HG03378 (cell line): ENCODE data around the gene UGT1A6.
"Not testable (repeated sequence)": the region's sequence is repeated elsewhere in the genome, so short reads cannot be mapped to it uniquely, and the experiment has no call there.

Experiments used
- ATAC-seq: cut with Tn5 transposase; IDR thresholded peaks from one replicate; pipeline ENCODE4 v1.9.1; 2021; ENCODE audit warnings: mild to moderate bottlenecking, moderate library complexity; ENCODE audit not compliant: unreplicated experiment

The UGT1A6 gene

GRCh38 chr2:233684640-233685039, 8.1 kb upstream of the UGT1A6 start:
- no peak for ATAC-seq

DNA sequence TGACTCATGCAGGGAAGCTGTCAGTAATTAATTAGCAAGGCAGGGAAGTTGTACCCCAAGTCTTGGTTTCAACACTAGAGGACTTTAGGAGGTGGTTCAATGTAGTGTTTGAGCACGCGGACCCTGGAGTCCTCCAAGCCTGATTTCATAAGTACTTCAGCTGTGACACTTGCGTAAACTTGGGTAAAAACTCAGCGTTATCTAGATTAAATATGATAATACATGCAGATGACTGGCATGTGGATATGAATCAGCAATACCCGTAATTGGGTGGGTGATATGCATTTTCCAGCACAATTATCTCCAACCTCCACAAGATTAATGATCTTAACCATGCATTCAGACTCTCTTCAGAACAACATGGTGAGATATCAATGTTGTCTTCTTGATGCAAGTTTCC, 5.8 kb upstream of the UGT1A6 start:
- ATAC-seq, result no peak

- ATAC-seq, result no peak
These were observed 4.3 kb upstream of the UGT1A6 start for GRCh38 chr2:233688341-233688740.

DNA sequence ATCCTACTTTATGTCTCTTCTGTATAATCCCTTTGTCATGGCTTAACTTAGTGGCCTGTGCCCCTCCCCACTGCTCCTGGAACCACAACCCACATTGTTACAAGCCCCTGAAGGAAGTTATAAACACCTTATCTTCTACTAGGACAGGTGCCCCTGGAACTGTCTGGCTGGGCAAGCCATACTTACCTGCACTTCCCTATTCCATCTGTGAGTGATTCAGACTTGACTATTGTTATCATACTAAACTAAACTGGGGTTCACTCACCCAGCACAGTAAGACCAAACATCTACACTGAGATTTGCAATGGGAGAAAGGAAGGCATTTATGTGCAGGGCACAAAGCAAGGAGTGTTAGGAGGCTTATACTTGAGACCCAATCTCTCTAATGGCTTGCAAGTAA, 3.7 kb upstream of the UGT1A6 start:
- no peak for ATAC-seq

DNA sequence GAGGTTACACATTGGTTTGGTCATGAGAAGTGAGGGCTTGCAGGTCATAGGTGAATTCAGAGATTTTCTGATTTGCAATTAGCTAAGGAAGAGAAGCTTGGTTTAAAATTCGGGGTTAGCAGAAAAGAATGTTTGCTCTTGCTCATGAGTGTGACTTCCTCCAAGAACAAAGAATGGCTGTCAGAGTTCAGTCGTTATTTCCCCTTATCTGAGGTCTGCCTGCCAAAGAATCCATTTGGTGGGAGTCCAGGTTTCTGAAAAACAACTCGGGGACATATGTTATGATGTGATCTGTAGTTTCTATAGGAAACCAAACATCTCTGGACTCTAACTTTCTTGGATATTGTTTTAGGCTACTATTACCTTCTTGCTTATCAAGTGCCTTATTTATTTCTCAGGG, 3.2 kb upstream of the UGT1A6 start:
- no peak for ATAC-seq

GRCh38 chr2:233690444-233690843, 2.2 kb upstream of the UGT1A6 start:
- ATAC-seq, result no peak

DNA sequence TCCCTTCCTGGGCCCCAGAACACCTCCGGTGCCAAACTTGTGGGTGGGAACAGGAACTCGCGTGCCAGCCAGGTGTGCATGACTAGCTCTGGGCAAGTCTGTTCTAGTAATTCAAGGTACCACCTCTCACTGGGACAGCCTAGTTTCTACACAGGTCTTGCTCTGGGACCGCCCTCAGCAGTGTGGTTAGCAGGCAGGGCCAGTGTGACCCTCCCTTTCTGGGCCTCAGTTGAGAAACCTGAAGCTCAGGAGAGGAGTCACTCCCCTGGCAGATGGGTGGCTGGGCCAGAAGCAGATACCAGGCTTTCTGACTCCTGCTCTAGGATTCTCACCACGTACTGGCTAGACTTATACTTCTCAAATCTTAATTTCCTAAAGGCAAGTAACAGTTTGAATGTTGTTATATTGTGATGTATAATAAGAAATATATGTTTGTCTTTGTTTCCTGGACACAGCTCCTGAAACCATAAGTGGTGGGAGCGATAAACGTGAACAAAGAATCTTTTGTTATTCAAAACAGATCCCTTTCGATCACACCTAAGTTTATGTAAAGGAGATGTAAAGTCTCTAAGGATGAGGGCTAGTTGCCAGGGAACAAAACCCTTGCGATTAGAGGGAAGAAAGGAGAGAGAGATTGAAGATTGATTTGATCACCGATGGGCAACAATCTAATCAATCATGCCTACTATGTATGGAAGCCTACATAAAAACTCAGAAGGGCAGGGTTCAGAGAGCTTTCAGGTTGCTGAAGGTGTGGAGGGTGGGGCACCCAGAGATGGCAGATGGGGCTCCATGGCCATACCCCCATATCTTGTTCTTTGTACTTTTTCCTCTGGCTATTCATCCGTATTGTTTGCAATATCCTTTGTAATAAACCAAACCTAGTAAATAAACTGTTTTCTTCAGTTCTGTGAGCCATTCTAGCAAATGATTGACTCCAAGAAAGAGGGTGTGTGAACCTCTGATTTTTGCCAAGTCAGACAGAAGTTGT, 952 bp upstream of the UGT1A6 start:
- ATAC-seq, result no peak

- ATAC-seq, result no peak
These were observed 1.3 kb downstream of the UGT1A6 start for GRCh38 chr2:233693963-233694362.

GRCh38 chr2:233698740-233699139, 6.0 kb downstream of the UGT1A6 start:
- ATAC-seq, result no peak

GRCh38 chr2:233699424-233700027, 6.8 kb downstream of the UGT1A6 start:
- no peak for ATAC-seq

DNA sequence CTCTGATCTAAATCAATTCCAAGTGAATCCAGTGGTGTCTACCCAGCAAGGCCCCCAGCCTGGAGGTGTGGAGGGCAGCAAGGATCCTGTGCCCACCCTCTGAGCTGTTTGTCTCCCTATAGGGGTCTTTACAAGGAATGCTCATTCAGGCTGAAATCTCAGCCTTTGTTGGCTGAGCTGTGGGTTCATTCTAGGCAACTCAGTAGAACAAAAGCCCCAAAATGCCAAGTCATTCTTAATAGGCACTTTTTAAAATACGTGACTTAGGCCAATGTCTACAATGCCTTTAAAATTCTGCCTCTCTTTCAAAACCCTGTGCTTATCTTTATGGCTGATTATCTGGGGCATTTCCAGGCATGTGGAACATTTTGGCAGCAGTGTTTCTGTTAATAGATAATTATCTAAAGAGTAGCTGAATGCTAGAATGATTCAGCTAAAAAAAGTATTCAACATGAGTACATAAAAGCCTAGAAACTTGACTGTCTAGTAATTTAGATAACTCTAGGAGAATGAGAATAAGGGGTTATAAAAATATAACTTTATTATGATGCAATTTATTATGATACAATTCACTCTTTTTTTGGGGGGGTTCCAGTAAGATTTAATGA, 7.4 kb downstream of the UGT1A6 start:
- ATAC-seq, result no peak

- ATAC-seq, result not testable (repeated sequence)
These were observed 8.2 kb downstream of the UGT1A6 start for GRCh38 chr2:233700842-233701241.

- no peak for ATAC-seq
These were observed 9.5 kb downstream of the UGT1A6 start for GRCh38 chr2:233702238-233702637.

DNA sequence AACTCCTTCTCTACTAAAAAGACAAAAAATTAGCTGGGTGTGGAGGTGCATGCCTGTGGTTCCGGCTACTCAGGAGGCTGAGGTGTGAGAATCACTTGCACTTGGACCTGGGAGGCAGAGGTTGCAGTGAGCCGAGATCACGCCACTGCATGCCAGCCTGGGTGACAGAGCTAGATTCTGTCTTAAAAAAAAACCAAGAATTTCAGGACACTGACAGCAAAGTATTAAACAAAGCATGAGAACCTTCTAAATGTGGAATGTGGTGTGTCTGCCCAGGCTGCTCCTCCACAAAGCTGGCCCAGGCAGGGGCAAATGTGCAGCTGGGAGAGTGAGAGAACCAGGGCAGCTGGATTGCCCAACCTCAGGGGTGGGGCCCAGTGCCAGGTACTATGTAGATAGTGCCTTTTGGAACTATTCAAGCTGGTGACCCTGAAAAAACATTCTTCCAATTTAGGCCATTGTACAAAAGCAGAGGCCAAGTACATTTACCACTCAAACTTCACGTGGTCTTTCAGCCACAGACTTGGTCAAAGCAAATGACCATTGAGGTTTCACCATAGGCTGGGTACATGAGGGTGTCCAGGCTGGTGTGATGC, 13.3 kb downstream of the UGT1A6 start:
- no peak for ATAC-seq

DNA sequence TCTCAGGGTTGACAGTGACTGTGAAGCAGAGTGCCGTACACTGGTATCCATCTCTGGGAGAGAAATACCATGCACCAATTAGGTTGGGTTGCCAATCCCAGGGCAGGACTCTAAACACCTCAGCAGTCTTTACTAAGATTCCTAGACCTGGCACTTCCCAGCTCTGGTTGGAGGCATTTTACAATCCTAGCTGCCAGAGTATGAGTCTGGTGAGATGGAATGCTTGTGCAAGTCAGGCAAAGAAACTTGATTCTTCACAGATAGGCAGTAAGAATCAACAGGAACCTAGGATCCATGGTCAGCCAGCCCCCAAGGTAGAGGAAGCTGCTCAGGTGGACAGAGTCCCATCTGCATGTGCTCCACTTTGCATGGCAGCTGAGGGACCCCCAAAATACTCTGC, 14.0 kb downstream of the UGT1A6 start:
- no peak for ATAC-seq

DNA sequence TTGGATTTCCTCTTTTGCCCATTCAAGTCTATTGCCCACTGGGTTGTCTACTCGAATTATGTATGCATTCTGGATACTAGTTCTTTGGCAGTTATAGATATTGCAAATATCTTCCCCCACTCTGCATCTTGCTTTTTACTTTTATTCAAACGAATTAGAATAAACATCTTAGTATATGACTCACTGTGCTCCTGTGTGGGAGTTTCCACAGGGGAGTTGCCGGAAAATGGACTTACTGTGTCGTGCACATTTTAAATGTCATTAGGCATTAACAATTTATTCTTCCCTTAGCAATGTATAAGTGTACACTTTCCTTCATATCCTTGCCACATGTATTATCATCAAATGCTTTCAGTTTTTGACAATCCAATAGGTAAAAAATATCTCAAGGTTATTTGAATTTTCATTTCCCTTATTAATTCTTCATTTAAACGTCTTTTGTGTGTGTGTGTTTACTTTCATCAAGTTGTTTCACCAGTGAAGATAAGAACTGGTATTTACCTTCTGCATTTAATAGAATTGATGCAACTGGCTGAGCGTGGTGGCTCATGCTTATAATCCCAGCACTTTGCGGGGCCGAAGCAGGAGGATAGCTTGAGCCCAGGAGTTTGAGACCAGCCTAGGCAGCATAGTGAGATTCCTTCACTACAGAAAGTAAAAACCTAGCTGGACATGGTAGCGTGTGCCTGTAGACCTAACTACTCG, 15.4 kb downstream of the UGT1A6 start:
- no peak for ATAC-seq

- no peak for ATAC-seq
These were observed 16.3 kb downstream of the UGT1A6 start for GRCh38 chr2:233708942-233709341.

- ATAC-seq, result no peak
These were observed 18.8 kb downstream of the UGT1A6 start for GRCh38 chr2:233711312-233712008.

GRCh38 chr2:233712611-233713261, 20.0 kb downstream of the UGT1A6 start, which contains the start of gene UGT1A5:
Gene UGT1A5, plus strand, starts transcription at chr2:233712907. Its CDS starts 85 bp downstream, at chr2:233712992.
- no peak for ATAC-seq

DNA sequence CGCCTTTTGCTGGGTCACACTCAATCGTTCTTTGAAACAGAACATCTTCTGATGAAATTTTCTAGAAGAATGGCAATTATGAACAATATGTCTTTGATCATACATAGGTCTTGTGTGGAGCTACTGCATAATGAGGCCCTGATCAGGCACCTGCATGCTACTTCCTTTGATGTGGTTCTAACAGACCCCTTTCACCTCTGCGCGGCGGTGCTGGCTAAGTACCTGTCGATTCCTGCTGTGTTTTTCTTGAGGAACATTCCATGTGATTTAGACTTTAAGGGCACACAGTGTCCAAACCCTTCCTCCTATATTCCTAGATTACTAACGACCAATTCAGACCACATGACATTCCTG, 20.5 kb downstream of the UGT1A6 start:
- ATAC-seq, result no peak
